ENCODE results near the gene CCDC97.

DNA sequence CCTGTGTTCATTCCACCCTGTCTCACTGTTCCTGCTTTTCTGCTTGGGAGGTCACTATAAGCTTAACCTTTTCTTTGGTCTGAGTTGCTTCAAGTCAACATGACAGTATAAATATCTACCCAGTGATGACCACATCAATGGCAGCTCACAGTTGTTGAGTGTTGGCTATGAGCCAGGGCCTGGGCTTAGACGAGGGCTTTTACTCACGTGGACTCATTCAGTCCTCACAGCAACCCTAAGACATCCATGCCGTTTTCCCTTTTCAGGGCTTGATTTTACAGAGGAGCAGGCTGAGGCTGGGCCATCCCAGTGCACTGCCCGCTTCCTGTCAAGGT, 10.2 kb upstream of the CCDC97 start:
- TF ChIP-seq EZH2phosphoT487 (IDR thresholded peaks at IDR 0.05; ENCODE audit: low read length) (no peak), CTCF (IDR thresholded peaks at IDR 0.05; ENCODE audit: low read length) (no peak)
